ENCODE results near the gene NXPH1.

DNA sequence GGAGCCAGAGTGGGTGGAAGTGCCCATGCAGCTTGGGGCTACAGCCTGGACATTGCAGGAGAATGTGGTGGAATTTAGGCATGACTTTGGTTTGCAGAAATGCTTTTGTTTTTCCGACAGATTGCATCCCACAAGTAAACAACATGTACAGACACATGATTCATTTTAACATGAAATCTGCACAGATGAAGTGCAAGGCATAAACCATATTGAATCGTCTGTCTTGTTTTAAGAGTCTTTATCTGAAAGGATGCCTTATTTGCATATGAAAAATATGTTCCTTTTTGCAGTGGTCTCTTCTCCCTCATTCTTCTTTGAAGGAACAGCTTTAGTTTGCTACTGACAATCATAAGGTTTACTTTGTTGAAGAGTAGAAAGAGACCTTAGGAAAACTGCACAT, 94.9 kb downstream of the NXPH1 start:
- TF ChIP-seq EZH2 (IDR thresholded peaks at IDR 0.05; ENCODE audit: insufficient read depth, poor library complexity, severe bottlenecking) (no peak), EZH2phosphoT487 (IDR thresholded peaks at IDR 0.05; ENCODE audit: insufficient read depth, low read depth) (no peak)
